Measurements from ENCODE around the gene TRPM2.

GRCh38 chr21:44449473-44450363 is 96.3 kb downstream of the TRPM2 start:
- TF ChIP-seq CTCF (IDR thresholded peaks at IDR 0.05), result no peak
- TF ChIP-seq POLR2A (IDR thresholded peaks at IDR 0.05), result no peak

Measured in esophagus squamous epithelium (tissue), 4 donors.